ENCODE measurements around the gene CDH1.

DNA sequence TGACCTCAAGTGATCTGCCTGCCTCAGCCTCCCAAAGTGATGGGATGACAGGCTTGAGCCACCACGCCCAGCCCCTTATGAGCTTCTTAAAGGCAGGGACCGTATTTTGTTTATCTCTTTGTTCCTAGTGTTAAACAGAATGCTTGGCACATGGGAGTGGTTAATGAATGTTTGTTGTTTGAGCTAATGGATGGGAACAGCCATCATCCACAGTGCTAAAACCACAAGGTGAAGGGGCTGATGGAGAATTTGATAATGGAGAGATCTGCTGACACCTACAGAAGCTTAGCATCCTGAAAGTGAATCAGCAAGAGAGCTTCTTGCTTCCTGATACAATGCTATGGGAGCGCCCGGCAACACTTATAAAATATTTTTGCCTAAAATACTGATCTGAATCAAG is 8.6 kb upstream of the CDH1 start:
- TF ChIP-seq, protein P1, sequence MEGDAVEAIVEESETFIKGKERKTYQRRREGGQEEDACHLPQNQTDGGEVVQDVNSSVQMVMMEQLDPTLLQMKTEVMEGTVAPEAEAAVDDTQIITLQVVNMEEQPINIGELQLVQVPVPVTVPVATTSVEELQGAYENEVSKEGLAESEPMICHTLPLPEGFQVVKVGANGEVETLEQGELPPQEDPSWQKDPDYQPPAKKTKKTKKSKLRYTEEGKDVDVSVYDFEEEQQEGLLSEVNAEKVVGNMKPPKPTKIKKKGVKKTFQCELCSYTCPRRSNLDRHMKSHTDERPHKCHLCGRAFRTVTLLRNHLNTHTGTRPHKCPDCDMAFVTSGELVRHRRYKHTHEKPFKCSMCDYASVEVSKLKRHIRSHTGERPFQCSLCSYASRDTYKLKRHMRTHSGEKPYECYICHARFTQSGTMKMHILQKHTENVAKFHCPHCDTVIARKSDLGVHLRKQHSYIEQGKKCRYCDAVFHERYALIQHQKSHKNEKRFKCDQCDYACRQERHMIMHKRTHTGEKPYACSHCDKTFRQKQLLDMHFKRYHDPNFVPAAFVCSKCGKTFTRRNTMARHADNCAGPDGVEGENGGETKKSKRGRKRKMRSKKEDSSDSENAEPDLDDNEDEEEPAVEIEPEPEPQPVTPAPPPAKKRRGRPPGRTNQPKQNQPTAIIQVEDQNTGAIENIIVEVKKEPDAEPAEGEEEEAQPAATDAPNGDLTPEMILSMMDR (conservative IDR thresholded peaks at IDR 0.05 in 1 of 2, IDR thresholded peaks at IDR 0.05 in 1 of 2; ENCODE audit: extremely low read depth in 1 of 2, insufficient read depth in 1 of 2, low read depth in 1 of 2, low read length in 2 of 2), result no peak
- no peak for TF ChIP-seq EZH2 (IDR thresholded peaks at IDR 0.05; ENCODE audit: borderline replicate concordance, low read length)
